ENCODE results near the gene MYO16.

The MYO16 gene

GRCh38 chr13:109136873-109137272 lies 507.5 kb downstream of the MYO16 start:
- Histone ChIP-seq H3K9me3 (ENCODE audit: insufficient read depth, low read length) (no peaks in the 10 kb centered on the region), H3K79me2 (ENCODE audit: insufficient read depth, low read length) (no peaks in the 10 kb centered on the region), H2AFZ (ENCODE audit: low read depth, low read length, severe bottlenecking) (no peak overlapping the region), H3K36me3 (ENCODE audit: low read length) (no peaks in the 10 kb centered on the region), H3F3A (ENCODE audit: insufficient read depth) (no peaks in the 10 kb centered on the region), H3K4me3 (ENCODE audit: insufficient read depth, low read length, poor library complexity, severe bottlenecking) (no peak overlapping the region), H3K4me2 (ENCODE audit: low read depth, low read length, poor library complexity, severe bottlenecking) (no peak overlapping the region), H3K9ac (ENCODE audit: low read length) (no peak overlapping the region), H3K27ac (ENCODE audit: low read depth, low read length) (no peak overlapping the region), H4K20me1 (ENCODE audit: low read depth, low read length) (no peaks in the 10 kb centered on the region), H3K27me3 (ENCODE audit: low read length) (no peaks in the 10 kb centered on the region; the same call in 1 of the 2 replicates), H3K9me2 (replicated peaks; ENCODE audit: insufficient read depth, low read length) (no peaks in the 10 kb centered on the region)
- TF ChIP-seq EZH2phosphoT487 (conservative IDR thresholded peaks at IDR 0.05; ENCODE audit: low read length) (no peak), CTCF (IDR thresholded peaks at IDR 0.05; ENCODE audit: insufficient read depth, low read length, poor library complexity, severe bottlenecking) (no peak)

GRCh38 chr13:109139346-109139745 lies 509.9 kb downstream of the MYO16 start:
- H3K4me2 ChIP-seq (ENCODE audit: low read depth, low read length, poor library complexity, severe bottlenecking): no peak overlapping the region
- H3K27ac ChIP-seq (ENCODE audit: low read depth, low read length): no peak overlapping the region
- H3K27me3 ChIP-seq (ENCODE audit: low read length): no peaks in the 10 kb centered on the region; the same call in 1 of the 2 replicates
- H3K4me3 ChIP-seq (ENCODE audit: insufficient read depth, low read length, poor library complexity, severe bottlenecking): no peak overlapping the region
- TF ChIP-seq CTCF (IDR thresholded peaks at IDR 0.05; ENCODE audit: insufficient read depth, low read length, poor library complexity, severe bottlenecking) (no peak), EZH2phosphoT487 (conservative IDR thresholded peaks at IDR 0.05; ENCODE audit: low read length) (no peak)
- no peaks in the 10 kb centered on the region for H3K36me3 ChIP-seq (ENCODE audit: low read length)
- no peaks in the 10 kb centered on the region for H4K20me1 ChIP-seq (ENCODE audit: low read depth, low read length)
- no peaks in the 10 kb centered on the region for H3K9me3 ChIP-seq (ENCODE audit: insufficient read depth, low read length)
- H3K79me2 ChIP-seq (ENCODE audit: insufficient read depth, low read length): no peaks in the 10 kb centered on the region
- H2AFZ ChIP-seq (ENCODE audit: low read depth, low read length, severe bottlenecking): no peak overlapping the region
- no peaks in the 10 kb centered on the region for H3F3A ChIP-seq (ENCODE audit: insufficient read depth)
- H3K9me2 ChIP-seq (replicated peaks; ENCODE audit: insufficient read depth, low read length): no peaks in the 10 kb centered on the region
- H3K9ac ChIP-seq (ENCODE audit: low read length): no peak overlapping the region

GRCh38 chr13:109140054-109140453 lies 510.6 kb downstream of the MYO16 start:
- Histone ChIP-seq H3K9me3 (ENCODE audit: insufficient read depth, low read length) (no peaks in the 10 kb centered on the region), H2AFZ (ENCODE audit: low read depth, low read length, severe bottlenecking) (no peak overlapping the region), H3K4me3 (ENCODE audit: insufficient read depth, low read length, poor library complexity, severe bottlenecking) (no peak overlapping the region), H4K20me1 (ENCODE audit: low read depth, low read length) (no peaks in the 10 kb centered on the region), H3K27ac (ENCODE audit: low read depth, low read length) (no peak overlapping the region), H3K9me2 (replicated peaks; ENCODE audit: insufficient read depth, low read length) (no peaks in the 10 kb centered on the region), H3K36me3 (ENCODE audit: low read length) (no peaks in the 10 kb centered on the region), H3K27me3 (ENCODE audit: low read length) (no peaks in the 10 kb centered on the region; the same call in 1 of the 2 replicates), H3F3A (ENCODE audit: insufficient read depth) (no peaks in the 10 kb centered on the region), H3K4me2 (ENCODE audit: low read depth, low read length, poor library complexity, severe bottlenecking) (no peak overlapping the region), H3K9ac (ENCODE audit: low read length) (no peak overlapping the region), H3K79me2 (ENCODE audit: insufficient read depth, low read length) (no peaks in the 10 kb centered on the region)
- no peak for TF ChIP-seq EZH2phosphoT487 (conservative IDR thresholded peaks at IDR 0.05; ENCODE audit: low read length)
- no peak for TF ChIP-seq CTCF (IDR thresholded peaks at IDR 0.05; ENCODE audit: insufficient read depth, low read length, poor library complexity, severe bottlenecking)
